Astrocyte of the spinal cord (primary cell): ENCODE measurements around the gene ATP5MC2.

Experiments
- DNase-seq: peaks from one replicate; pipeline ENCODE4 v3.0.0; 2011; ENCODE audit warnings: low read depth, low spot score
- H3K4me3 ChIP-seq: 2 replicates; pipeline ENCODE4 v1.5.1; 2011; ENCODE audit warnings: low read depth, mild to moderate bottlenecking, low read length, moderate library complexity
- in situ Hi-C: cut with HindIII; loops from 2 replicates; pipeline ENCODE4 v1.10.0; 2017; ENCODE audit warnings: low sequenced_read_pairs
- TF ChIP-seq, protein P1 (sequence below): IDR thresholded peaks from 2 replicates; pipeline ENCODE4 v1.5.1; 2012; ENCODE audit warnings: low read depth, mild to moderate bottlenecking, low read length, inconsistent platforms

Gene ATP5MC2

GRCh38 chr12:53670308-53670707 lies 5.6 kb downstream of the ATP5MC2 start:
- H3K4me3 ChIP-seq = no peak overlapping the region
- DNase-seq = no peak
- in situ Hi-C loops = loop anchor here (10.0 kb wide), 1 partner anchor 46 kb away; the partner anchor contains the start of gene ATF7

DNA sequence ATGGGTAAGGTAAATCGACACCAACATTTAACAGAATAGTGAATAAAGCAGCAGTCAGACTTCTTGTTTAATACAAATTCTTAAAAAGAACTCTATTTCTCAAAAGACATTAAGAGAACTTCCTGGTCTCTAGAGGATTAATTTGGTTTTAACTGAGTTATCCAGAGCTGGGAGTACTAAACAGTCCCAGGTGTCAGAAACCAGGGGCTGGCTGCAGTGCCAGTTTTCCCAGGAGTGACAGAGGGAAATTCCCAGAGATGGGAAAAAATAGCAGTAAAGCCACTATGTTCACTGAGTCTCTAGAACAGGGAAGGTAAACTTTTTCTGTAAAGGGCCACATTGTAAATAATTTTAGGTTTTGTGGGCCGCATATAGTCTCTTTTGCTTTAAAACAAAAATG lies 8.8 kb downstream of the ATP5MC2 start:
- in situ Hi-C loops = no loop called here
- H3K4me3 ChIP-seq = no peak overlapping the region
- DNase-seq = no peak
- TF ChIP-seq, protein P1, sequence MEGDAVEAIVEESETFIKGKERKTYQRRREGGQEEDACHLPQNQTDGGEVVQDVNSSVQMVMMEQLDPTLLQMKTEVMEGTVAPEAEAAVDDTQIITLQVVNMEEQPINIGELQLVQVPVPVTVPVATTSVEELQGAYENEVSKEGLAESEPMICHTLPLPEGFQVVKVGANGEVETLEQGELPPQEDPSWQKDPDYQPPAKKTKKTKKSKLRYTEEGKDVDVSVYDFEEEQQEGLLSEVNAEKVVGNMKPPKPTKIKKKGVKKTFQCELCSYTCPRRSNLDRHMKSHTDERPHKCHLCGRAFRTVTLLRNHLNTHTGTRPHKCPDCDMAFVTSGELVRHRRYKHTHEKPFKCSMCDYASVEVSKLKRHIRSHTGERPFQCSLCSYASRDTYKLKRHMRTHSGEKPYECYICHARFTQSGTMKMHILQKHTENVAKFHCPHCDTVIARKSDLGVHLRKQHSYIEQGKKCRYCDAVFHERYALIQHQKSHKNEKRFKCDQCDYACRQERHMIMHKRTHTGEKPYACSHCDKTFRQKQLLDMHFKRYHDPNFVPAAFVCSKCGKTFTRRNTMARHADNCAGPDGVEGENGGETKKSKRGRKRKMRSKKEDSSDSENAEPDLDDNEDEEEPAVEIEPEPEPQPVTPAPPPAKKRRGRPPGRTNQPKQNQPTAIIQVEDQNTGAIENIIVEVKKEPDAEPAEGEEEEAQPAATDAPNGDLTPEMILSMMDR = no peak

More at GRCh38 chr12:53670308-53670707, 5.6 kb downstream of the ATP5MC2 start:
- TF ChIP-seq, protein P1 = no peak

GRCh38 chr12:53664936-53665335 lies 10.9 kb downstream of the ATP5MC2 start:
- in situ Hi-C loops = no loop called here
- no peak overlapping the region for H3K4me3 ChIP-seq
- TF ChIP-seq, protein P1 = no peak

DNA sequence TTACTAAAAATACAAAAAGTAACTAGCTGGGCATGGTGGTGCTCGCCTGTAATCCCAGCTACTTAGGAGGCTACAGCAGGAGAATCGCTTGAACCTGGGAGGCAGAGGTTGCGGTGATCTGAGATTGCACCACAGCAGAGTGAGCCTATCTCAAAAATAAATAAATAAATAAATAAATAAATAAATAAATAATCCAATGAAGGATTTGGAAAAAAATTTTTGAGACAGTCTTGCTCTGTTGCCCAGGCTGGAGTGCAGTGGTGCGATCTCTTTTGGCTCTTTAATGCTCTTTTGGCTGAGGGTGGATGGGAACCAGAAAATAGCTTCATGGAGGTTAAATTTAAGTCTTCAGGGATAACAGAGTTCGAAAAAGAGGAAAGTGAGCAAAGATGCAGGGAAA lies 11.7 kb downstream of the ATP5MC2 start:
- in situ Hi-C loops = no loop called here
- DNase-seq = no peak
- TF ChIP-seq, protein P1 = no peak
- H3K4me3 ChIP-seq = no peak overlapping the region

More at GRCh38 chr12:53664936-53665335, 10.9 kb downstream of the ATP5MC2 start:
- no peak for DNase-seq

GRCh38 chr12:53660041-53660440 lies 15.8 kb downstream of the ATP5MC2 start:
- TF ChIP-seq, protein P1 = no peak
- in situ Hi-C loops = no loop called here

DNA sequence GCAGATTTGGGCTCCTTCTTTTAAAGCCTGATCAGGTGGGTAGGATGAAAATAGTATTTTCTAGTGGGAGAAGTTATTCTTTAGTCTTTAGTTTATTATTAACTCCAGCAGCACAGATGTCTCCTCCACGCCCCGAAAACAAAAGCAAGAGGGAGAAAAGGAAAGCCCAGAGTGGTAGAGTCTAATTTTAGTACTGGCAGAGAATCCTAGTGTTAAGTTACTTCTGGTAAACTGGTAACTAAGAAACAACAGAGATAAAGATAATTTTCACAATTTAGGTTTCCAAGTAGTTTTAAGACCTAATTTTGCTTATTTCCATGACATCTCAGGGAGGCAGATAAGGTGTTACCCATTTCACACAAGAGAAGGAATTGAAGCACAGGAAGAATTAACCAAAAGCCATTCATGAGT lies 16.3 kb downstream of the ATP5MC2 start:
- peak; percentile 76 for DNase-seq
- TF ChIP-seq, protein P1 = no peak
- no peak overlapping the region for H3K4me3 ChIP-seq
- in situ Hi-C loops = no loop called here

More at GRCh38 chr12:53660041-53660440, 15.8 kb downstream of the ATP5MC2 start:
- DNase-seq = no peak
- H3K4me3 ChIP-seq = no peak overlapping the region

DNA sequence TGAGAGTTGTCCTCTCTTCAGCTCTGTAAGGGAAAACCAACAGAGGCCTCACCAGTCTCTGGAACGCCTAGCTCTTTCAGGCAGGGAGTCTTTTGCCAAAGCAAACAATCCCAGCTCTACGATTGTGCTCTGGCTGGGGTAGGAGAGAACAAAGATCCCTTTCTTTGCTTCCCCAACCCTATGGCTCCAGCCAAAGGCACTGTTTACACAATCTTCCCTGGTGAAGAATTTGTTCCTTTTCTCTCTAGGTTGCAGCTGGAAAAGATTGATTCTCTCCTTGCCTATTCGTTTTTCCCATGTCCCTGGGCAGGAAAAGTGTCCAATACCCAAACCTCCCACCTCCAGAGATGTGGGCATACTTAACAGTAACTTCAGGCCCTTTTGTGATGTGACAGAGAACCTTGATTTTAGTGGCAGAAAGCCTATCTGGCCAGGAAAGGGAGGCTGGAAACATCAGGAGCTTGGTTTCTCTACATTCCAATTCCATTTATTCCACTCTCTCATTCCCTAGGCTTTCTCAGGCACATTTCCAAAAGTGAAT lies 16.8 kb downstream of the ATP5MC2 start:
- DNase-seq = peak; percentile 93
- H3K4me3 ChIP-seq = no peak overlapping the region
- TF ChIP-seq, protein P1 = no peak
- in situ Hi-C loops = no loop called here
